HG03097 (cell line): ENCODE results near the gene GANC.

Source experiments
- ATAC-seq: cut with Tn5 transposase; IDR thresholded peaks from one replicate; pipeline ENCODE4 v1.9.1; 2021; ENCODE audit not compliant: unreplicated experiment, low FRiP score

The GANC gene

DNA sequence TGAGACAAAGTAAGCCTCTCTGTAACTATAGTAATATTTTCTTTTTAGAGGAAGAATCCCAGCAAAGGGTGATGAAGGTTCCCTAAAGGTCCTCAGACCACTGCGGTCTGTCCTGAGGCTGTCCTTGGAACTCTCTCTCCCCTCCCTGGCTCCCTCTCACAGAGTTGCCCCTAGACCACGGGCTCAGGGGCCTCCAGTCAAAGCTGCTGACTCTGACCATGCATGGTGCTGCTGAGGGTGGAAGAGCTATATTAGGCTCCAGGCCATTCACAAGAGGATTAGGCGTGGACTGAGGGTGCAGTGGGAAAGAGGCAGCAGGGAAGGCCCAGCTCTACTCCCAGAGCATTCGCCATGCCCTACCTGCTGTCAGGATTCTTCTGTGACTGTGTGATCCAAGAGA lies 100.9 kb downstream of the GANC start:
- ATAC-seq = no peak

DNA sequence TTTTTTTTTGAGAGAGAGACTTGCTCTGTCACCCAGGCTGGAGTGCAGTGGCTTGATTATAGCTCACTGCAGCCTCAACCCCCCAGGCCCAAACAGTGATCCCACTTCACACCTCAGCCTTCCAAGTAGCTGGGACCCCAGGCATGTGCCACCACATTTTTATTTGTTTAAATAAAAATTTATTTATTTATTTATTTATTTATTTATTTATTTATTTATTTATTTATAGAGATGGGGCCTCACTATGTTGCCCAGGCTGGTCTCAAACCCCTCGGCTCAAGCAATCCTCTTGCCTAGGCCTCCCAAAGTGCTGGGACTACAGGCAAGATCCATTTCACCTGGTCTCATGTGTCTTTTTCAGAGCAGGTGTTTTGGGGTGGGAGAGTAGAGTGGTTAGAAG lies 101.8 kb downstream of the GANC start:
- no peak for ATAC-seq

GRCh38 chr15:42375252-42375651 lies 102.3 kb downstream of the GANC start:
- no peak for ATAC-seq

GRCh38 chr15:42375941-42376340 lies 102.9 kb downstream of the GANC start:
- ATAC-seq = no peak

DNA sequence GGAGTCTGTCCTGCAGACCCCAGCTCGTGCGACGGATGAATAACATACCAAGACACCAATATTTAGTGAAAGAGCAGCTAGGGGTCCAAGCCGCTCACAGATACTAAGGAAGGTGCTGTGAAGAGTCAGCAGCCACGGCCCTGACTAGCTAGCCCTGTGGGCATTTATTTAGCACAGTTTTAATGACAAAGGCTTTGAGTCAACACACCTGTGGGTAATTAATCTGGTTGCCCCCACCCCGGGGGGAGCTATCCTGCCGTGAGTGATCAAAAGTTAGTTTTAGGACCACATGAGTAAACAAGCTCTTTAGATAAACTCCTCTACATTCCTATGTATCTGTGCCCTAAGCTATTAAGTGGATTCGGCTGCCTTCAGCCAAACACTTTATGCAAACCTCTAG lies 105.0 kb downstream of the GANC start:
- ATAC-seq = no peak

DNA sequence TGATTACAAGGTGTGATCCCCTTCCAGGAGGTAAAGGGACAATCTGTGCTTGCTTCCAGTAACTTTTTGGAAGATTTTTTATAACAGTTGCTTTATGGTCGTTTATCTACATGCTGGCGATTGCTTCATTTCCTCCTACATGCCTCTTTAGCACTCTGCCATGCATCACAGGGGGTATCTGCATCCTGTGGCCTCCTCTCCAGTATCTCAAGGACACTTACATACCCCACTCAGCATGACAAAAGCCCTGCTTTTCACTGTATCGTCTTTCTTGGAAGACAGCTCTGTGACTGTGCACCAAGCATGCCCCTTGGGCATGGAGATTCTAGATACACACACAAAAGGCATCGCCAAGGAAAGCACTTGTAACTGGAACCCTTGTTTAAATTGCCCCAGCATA lies 111.6 kb downstream of the GANC start:
- no peak for ATAC-seq

DNA sequence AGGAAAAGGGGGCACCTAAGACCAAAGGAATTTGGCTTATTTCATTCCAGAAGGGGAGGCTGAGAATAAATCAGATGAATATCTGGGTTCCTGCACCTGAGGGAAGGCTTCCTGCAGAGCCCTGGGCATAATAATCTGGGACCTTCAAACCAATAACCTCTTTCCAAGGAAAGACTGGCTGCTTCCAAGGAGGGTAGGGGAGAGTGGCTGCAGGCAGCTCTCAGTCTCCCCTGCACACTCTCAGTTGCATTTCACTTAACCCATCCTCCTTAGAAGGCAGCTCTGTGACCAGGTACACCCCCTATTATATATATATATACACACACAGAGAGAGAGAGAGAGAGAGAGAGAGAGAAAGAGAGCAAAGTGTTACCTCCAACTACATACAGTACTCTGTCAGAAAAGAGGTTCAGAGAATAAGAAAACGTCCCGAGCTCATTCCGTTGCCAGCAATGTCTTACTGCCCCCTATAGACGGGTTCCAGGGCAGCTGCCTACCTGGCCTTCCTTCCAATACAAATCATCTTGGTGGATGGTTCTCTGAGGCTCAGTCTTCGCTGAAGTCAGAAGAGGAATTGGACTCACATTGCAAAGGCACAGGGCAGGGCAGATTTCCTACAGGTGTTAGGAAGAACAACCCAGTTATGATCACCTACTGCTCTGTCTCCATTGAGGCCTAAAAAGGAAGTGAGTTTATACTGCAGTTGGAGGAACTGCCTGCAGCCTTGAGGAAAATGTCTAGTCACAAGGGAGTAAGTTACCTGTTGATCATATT lies 112.4 kb downstream of the GANC start:
- ATAC-seq = no peak

GRCh38 chr15:42385980-42386700 lies 113.1 kb downstream of the GANC start:
- ATAC-seq = no peak

GRCh38 chr15:42387603-42388002 lies 114.6 kb downstream of the GANC start:
- no peak for ATAC-seq

DNA sequence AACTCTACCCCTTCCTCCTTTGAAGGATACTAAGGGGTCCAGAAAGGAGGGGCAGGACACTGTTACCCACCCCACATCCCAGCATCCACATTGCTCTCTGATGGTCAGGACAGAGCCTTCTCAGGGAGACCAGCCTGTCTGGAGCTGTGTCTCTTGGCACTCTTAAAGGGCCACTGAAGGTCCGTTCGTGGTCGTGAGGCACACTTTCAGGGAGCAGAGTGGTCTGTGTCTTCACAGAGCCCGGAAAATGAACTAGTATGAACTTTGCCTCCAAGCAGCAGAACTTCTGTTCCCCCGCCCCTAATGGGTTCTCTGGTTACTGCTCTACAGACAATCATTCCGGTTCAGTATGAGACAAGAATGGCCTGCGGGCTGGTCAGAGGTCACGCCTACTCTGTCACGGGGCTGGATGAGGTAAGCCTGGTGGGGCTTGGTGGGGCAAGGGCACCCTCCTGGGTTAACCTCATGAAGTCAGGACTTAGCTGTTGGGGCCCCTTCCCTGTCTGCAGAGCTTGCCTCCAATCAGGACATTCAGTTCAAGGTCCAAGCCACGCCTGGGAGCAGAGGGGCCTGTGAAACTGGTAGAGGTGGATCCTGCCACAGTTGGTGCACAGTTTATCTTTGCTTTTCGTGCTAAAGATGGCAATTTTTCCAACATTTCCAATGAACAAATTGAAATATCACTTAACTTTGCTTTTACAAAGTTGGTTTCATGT lies 119.5 kb downstream of the GANC start:
- no peak for ATAC-seq

DNA sequence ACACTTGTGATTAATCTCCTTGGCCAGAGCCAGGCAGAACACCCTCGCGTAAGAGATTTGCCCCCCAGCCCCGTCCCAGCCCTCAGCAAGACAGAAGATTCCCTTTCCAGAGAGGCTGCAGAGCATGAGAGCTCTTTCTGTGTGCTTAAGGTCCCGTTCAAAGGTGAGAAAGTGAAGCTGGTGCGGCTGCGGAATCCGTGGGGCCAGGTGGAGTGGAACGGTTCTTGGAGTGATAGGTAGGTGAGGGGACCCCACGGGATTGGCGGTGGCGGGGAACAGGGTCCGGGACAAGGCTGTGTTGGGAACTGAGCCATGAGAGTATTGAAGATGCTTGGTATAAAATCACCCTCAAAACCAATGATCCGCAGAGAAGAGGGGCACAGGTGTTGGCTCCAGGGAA lies 121.1 kb downstream of the GANC start:
- no peak for ATAC-seq

DNA sequence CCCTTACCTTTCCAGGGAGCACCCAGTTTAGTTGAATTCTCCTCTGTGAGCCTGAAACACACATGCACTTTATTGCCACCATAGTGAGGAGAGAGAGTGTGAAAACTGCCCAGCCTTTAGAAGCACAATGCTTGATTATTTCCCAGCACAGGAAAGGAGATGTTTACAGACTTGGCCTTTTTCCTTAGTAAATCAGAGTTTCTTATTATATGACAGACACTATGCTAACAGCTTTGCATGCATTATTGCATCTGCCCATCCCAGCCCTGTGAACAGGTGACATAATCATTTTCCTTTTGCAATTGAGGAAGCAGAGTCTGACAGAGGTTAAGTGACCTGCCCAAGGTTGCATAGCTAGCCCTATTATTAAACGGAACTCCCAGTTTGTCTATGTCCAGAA lies 122.8 kb downstream of the GANC start:
- no peak for ATAC-seq

DNA sequence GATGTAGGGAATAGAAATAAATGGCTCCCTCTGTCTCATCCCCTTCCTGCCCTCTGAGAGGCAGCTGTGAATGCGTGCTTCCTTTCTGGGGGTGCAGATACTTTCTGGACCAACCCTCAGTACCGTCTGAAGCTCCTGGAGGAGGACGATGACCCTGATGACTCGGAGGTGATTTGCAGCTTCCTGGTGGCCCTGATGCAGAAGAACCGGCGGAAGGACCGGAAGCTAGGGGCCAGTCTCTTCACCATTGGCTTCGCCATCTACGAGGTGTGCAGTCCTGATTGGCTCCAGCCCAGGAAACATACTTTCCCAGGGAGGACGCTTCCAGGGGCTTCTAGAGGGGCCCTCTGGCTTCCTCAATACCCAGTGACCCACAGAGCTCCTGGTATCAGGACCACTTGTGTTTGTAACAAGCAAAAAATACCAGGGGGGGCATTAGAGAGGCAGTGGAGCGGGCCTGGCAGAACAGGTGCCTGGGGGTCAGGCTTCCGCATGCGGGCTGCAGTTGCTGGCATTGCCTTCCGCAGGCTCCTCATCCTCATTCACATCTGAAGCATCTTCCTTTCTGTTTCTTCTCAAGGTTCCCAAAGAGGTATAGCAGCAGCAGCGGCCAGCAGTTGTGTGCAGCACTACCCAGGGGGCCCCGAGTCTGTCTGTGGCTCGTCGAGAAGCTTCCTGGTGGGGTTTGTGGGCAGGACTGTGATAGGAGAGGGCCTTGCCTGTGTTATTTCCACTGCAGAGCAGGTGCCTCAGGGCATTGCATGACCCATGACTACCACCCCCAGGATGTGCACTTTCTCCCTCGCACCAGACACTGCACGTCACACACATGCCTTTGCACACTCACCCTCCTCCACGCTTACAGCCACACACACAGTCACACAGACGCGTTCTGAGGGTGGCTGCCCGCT lies 128.8 kb downstream of the GANC start:
- ATAC-seq = no peak

GRCh38 chr15:42402455-42403205 lies 129.6 kb downstream of the GANC start:
- no peak for ATAC-seq

GRCh38 chr15:42403389-42403788 lies 130.4 kb downstream of the GANC start:
- no peak for ATAC-seq

- no peak for ATAC-seq
Measured at GRCh38 chr15:42404461-42405235, 131.6 kb downstream of the GANC start.

DNA sequence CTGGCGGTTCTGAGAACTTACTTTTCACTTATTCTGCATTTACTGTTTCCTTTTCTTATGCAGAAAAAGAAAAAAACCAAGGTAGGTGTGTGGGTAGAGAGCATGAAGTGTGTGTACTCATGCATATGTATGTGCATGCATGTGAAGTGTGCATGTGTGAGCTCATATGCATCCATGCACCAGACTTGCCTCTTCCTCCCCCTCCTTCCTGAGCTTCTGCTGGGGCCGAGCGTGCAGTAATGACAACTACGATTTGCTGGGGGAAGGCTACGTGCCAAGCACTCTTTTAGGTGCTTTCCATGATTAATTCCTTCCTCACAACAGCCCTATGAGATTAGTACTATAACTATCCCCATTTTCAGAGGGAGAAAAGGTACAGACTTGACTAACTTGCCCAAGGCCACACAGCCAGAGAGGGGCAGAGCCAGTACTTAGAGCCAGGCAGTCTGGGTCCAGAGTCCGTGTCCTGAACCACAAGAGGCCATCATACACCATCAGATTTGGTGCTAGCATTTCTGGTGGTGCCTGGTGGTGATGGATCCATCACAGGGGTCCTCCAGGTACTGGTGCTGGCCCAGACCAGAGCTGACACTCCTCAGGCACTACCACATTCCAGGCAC lies 133.0 kb downstream of the GANC start:
- no peak for ATAC-seq
